Measurements from ENCODE around the gene GPR82.
"Not testable (repeated sequence)": the region's sequence is repeated elsewhere in the genome, so short reads cannot be mapped to it uniquely, and the experiment has no call there.

GPR82 gene, protein sequence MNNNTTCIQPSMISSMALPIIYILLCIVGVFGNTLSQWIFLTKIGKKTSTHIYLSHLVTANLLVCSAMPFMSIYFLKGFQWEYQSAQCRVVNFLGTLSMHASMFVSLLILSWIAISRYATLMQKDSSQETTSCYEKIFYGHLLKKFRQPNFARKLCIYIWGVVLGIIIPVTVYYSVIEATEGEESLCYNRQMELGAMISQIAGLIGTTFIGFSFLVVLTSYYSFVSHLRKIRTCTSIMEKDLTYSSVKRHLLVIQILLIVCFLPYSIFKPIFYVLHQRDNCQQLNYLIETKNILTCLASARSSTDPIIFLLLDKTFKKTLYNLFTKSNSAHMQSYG

GRCh38 chrX:41723826-41724225 is at the start of gene GPR82:
Gene GPR82, plus strand, starts transcription at chrX:41724181. Its CDS starts 2,846 bp downstream, at chrX:41727027.
- no peak for DNase-seq

DNA sequence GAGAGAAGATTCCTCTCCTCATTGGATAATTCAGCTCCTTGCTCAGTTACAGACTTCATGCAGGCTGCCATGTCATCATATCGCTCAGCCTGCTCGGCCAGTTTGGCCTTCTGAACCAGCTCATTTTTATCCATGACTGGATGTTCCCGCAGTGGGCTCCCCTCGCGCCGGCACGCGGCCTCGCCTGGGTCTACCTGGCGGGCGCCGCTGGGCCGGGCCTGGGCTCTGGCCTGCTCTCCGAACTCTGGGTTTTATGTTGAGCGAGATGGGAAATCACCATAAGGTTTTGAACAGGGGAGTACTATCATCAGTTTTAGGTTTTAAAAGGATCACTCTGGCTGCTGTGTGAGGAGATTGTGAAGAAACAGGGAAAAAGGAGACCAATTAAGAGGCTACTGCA is 47.6 kb upstream of the GPR82 start:
- DNase-seq: not testable (repeated sequence)

DNA sequence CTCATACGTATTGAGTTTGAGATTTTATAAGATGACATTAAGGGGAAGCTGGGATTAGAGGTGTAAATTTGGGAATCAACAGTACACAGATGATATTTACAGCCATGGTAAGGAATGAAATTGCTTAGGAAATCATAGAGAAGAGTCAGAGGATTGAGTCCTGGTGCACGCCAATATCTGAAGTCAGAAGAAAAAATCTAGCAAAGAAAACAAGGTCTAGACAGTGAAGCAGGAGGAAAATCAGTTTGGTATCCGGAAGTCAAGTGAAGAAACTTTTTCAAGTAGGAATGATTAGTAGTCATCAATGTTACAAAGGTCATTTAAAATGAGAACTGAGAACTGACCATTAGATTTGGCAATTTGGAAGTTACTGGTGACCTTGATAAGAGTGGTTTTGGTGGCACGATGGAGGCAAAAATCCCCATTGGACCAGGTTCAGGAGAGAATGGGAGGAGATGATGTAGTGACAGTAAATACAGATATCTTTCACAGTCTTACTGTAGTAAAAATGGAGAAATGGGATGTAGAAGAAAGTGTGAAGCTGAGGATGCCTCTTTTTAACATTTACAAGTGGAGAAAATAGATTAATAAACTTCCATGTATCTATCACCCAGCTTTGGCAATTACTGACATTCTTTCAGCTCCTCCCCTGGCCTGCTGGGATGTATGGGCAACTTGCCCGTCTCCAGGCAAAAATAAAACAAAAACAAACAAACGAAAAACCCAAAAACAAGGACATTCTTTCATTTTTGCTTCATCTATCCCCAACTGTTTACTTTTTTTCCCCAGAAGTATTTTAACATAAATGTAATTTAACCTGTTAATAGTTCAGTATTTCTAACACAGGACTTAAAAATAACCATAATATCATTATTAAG is 46.6 kb upstream of the GPR82 start:
- DNase-seq: no peak

GRCh38 chrX:41684138-41684537 is 39.8 kb upstream of the GPR82 start:
- DNase-seq: no peak

- no peak for DNase-seq
Measured at GRCh38 chrX:41684940-41685339, 39.0 kb upstream of the GPR82 start.

DNA sequence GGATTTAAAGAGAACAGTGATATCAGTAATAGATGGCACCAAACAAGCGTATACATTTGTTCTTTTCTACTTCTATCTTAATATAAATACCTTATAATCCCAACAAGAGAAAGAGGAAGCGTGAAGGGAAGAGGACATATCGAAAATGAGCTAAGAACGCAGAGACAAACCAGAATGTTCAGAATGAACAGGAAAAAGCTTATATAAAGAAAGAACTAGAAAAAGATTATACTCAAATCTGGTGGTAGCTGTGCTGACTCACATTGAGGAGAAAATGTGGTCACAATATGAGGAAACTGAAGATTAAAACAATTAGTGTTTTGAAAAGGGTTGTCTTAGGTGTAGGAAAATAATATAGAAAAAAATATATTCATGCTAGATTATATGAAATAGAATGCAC is 37.2 kb upstream of the GPR82 start:
- no peak for DNase-seq

DNA sequence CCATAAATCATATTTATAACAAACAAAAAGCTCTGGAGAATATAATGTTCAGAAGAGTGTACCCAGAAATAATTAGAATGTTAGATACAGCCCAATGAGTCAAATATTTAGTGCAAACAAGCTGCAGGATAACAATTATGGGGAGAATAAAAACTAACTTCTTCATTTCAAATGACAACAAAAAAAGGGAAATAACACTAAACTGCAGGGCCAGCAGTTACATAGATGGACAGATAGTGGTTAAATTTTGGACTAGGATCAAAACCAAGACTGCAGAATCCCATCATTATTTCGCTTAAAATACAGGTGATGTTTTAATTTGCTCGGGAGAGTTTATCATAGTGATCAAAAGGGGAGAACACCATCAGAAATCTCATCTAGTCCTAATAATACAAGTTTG is 35.8 kb upstream of the GPR82 start:
- no peak for DNase-seq

- DNase-seq: no peak
Measured at GRCh38 chrX:41688835-41689234, 35.1 kb upstream of the GPR82 start, which contains the start of gene GPR34. Gene GPR34, plus strand, starts transcription at chrX:41688973. Its CDS starts 6,661 bp downstream, at chrX:41695634.

DNA sequence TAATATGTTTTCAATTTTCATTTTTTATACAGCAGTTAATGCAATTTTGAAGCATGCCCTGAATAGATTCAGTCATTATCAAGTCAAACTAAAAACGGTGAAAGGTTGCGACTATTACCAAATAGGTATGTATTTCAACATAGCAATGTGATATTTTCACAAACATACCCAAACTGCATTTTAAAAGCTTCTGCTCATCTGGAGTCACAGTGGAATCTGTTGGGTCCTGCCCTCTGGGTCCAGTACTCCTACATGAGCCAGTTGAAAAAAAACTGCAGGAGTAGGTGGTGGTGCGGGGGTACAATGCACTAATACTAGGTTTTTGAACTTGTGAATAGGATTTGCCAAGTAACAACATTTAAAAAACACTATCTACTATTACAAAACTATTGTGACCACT is 34.3 kb upstream of the GPR82 start:
- DNase-seq: no peak

DNA sequence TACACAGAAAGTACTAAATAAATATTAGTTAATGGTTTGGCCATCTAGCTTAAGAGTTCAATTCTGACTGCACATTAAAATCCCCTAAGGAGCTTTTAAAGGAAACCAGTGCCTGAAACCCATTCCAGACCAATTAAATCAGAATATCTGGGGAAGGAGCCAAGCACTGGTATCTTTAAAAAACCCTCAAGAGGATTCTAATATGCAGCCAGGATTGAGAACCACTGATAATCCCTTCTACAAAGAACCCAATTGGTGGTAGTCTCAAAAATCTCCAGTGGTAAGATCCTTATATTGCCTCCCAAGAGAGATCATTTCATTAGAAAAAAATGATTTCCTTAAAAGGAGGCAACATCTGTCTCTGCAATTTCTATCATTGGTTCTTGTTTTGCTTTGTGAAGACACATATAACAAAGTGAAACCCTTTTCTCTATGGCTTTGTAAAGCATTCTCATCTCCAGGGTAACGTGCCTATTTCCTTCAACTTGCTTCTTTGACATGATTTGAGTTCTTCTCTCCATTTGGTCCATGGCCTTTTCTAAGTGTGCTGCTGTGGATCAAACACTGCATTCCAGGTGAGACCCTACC is 31.7 kb upstream of the GPR82 start:
- no peak for DNase-seq

- no peak for DNase-seq
Measured at GRCh38 chrX:41693024-41693423, 31.0 kb upstream of the GPR82 start.

DNA sequence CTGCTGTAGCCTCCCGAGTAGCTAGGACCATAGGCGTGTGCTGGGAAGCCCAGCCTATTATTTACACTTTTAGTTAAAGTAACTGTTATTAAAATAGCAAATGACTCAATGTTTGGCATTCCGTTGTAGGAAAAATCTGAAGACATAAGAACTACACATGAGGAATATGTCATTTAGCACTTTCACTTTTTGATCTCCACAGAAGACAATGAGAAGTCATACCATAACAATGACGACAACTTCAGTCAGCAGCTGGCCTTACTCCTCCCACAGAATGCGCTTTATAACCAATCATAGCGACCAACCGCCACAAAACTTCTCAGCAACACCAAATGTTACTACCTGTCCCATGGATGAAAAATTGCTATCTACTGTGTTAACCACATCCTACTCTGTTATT is 28.6 kb upstream of the GPR82 start:
- DNase-seq: no peak

DNA sequence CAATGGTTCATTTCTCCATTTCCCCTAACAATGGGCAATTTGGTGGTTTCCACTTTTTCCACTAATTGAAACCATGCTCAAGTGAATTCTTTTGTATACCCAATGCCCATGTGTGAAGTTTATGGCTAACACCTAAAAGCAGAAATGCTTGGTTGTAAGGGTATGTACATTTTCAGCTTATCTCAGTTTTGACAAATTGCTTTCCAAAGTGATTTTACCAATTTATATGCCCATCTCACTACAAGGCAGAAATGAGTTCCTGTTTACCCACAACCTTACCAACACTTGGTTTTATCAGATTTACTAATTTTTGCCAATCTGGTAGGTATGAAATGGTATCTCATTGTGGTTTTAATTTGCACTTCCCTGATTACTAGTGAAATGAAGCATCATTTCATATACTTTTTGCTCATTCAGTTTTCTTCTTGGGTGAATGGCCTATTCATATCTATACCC is 20.4 kb upstream of the GPR82 start:
- DNase-seq: no peak

DNA sequence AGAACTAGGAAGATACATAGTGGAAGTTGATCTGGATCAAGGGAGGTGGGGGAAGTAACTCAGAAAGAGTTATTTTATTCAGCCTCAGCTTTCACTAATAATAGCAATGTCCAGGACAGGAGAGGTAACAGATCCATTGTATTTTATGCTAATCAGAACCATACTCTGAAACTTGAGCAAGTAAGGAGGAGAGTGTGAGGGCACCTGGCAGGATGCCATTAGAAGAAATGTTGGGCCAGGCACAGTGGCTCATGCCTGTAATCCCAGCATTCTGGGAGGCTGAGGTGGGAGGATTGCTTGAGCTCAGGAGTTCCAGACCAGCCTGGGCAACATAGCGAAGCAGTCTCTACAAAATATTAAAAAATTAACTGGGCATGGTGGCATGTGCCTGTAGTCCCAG is 18.9 kb upstream of the GPR82 start:
- no peak for DNase-seq

GRCh38 chrX:41705680-41706374 is 18.2 kb upstream of the GPR82 start:
- DNase-seq: no peak

DNA sequence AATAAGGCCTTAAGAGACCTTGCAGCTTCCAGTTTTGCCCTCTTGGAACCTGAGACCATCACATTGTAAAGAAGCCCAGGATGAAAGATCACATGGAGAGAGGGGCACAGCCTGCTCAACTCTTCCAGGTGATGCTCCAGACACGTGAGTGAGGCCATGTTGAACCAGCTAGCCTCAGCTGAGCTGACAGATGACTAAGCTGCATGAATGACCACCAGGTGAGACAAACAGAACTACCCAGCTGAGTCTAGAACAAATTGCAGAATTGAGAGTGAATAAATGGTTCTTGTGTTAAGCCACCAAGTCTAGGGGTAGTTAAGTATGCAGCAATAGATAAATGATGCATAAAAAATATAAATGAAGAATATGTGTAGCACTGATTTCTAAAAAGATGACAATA is 16.8 kb upstream of the GPR82 start:
- DNase-seq: no peak

- DNase-seq: no peak
Measured at GRCh38 chrX:41708486-41708885, 15.5 kb upstream of the GPR82 start.

- no peak for DNase-seq
Measured at GRCh38 chrX:41711021-41711667, 12.8 kb upstream of the GPR82 start.

DNA sequence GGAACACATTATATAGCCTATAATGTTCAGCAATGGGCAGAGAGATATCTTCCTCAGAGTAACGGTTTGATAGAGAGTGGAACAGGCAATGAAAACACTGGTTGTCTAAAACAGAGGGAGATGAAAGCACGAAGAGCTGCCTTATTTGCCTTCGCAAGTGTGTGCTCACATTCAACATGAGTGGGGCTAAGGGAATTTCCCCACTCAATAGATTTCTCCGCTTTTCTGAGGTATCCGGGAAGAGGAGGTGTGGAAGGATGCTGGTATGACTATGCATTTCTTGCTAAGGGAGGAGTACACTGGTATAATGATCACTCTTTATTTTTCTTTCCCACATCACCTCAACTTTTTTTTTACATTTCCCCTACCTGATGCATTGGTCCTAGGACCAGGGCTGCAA is 7.8 kb upstream of the GPR82 start:
- no peak for DNase-seq

DNA sequence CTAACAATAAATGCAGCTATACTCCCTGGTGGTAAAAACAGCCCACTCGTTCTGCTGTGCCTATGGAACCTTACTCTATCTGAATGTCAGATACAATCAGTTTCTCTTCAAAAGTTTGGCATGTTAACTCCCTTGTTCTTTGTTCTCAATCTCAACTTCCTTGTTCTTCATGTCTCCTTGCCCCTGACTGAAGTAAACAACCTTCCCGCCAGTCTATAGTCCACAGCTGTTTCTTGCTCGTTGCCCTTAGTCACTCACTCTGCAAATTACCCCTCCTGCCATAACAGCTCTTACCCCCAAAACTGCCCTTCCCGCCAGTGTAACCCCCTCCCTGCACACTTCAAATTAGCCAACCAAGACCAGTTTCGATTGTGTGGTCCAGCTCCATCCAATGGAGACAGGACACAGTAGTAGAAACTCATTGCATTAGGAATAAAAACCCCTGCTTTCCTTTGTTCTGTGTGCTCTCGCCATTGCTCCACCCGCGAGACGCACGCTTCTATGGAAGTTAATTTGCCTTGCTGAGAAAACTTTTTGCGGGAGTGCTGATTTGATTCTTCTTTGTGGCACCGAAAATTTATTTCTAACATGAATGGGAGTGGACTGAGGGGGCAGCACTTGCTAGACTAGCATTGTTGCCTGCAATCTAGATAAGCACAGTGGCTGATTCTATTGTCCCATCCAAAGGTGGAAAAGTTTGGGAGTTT is 7.1 kb upstream of the GPR82 start:
- no peak for DNase-seq

GRCh38 chrX:41718481-41719235 is 5.3 kb upstream of the GPR82 start:
- DNase-seq: no peak

Data from NCI-H2171 (cell line).